SW480 (cell line): ENCODE measurements around the gene SEMA3E.
"Not testable (repeated sequence)": the region's sequence is repeated elsewhere in the genome, so short reads cannot be mapped to it uniquely, and the experiment has no call there.

Experiments
- DNase-seq: peaks from one replicate; pipeline ENCODE4 v3.0.0-alpha.2; 2016; ENCODE audit warnings: low spot score

Gene SEMA3E

GRCh38 chr7:83648464-83649241 lies at the start of gene SEMA3E:
TSS of gene SEMA3E (minus strand) at chr7:83649139.
- peak; percentile 63 for DNase-seq

- no peak for DNase-seq
Observed at GRCh38 chr7:83697804-83698530, 49.0 kb upstream of the SEMA3E start.

GRCh38 chr7:83696101-83696500 lies 47.2 kb upstream of the SEMA3E start:
- no peak for DNase-seq

GRCh38 chr7:83695128-83695960 lies 46.4 kb upstream of the SEMA3E start:
- no peak for DNase-seq

- no peak for DNase-seq
Observed at GRCh38 chr7:83693256-83693655, 44.3 kb upstream of the SEMA3E start.

- DNase-seq = no peak
Observed at GRCh38 chr7:83691095-83691494, 42.2 kb upstream of the SEMA3E start.

- no peak for DNase-seq
Observed at GRCh38 chr7:83689855-83690254, 40.9 kb upstream of the SEMA3E start.

GRCh38 chr7:83686416-83686815 lies 37.5 kb upstream of the SEMA3E start:
- no peak for DNase-seq

GRCh38 chr7:83684928-83685327 lies 36.0 kb upstream of the SEMA3E start:
- no peak for DNase-seq

GRCh38 chr7:83681200-83681778 lies 32.4 kb upstream of the SEMA3E start:
- no peak for DNase-seq

- DNase-seq = peak; percentile 92
Observed at GRCh38 chr7:83677180-83677866, 28.4 kb upstream of the SEMA3E start.

GRCh38 chr7:83673291-83673690 lies 24.4 kb upstream of the SEMA3E start:
- DNase-seq = not testable (repeated sequence)

- no peak for DNase-seq
Observed at GRCh38 chr7:83672157-83672556, 23.2 kb upstream of the SEMA3E start.

- DNase-seq = no peak
Observed at GRCh38 chr7:83663131-83663530, 14.2 kb upstream of the SEMA3E start.

GRCh38 chr7:83658126-83658525 lies 9.2 kb upstream of the SEMA3E start:
- no peak for DNase-seq

- peak; percentile 58 for DNase-seq
Observed at GRCh38 chr7:83655951-83656556, 7.1 kb upstream of the SEMA3E start.

GRCh38 chr7:83652481-83652880 lies 3.5 kb upstream of the SEMA3E start:
- DNase-seq = no peak

- DNase-seq = no peak
Observed at GRCh38 chr7:83649701-83650100, 762 bp upstream of the SEMA3E start.

GRCh38 chr7:83646027-83646426 lies 2.9 kb downstream of the SEMA3E start:
- no peak for DNase-seq

GRCh38 chr7:83643739-83644138 lies 5.2 kb downstream of the SEMA3E start:
- DNase-seq = no peak

- DNase-seq = no peak
Observed at GRCh38 chr7:83643012-83643411, 5.9 kb downstream of the SEMA3E start.
